Measurements from ENCODE around the gene IMPDH2.

IMPDH2 gene

GRCh38 chr3:49005998-49006397 lies 23.2 kb downstream of the IMPDH2 start:
- DNase-seq (ENCODE audit: low read depth) = no peak

- no peak for DNase-seq (ENCODE audit: low read depth)
These were observed 23.9 kb downstream of the IMPDH2 start for GRCh38 chr3:49005303-49005680.

GRCh38 chr3:49004352-49005302 lies 24.6 kb downstream of the IMPDH2 start:
- no peak for DNase-seq (ENCODE audit: low read depth)

- no peak for DNase-seq (ENCODE audit: low read depth)
These were observed 28.0 kb downstream of the IMPDH2 start for GRCh38 chr3:49001155-49001554.

- no peak for DNase-seq (ENCODE audit: low read depth)
These were observed 29.9 kb downstream of the IMPDH2 start for GRCh38 chr3:48999085-48999858.

GRCh38 chr3:48997714-48998637 lies 31.2 kb downstream of the IMPDH2 start:
- DNase-seq (ENCODE audit: low read depth) = no peak

- no peak for DNase-seq (ENCODE audit: low read depth)
These were observed 32.0 kb downstream of the IMPDH2 start for GRCh38 chr3:48997102-48997635.

GRCh38 chr3:48996640-48997039 lies 32.6 kb downstream of the IMPDH2 start:
- DNase-seq (ENCODE audit: low read depth) = no peak

GRCh38 chr3:48993834-48994233 lies 35.4 kb downstream of the IMPDH2 start:
- DNase-seq (ENCODE audit: low read depth) = no peak

GRCh38 chr3:48991851-48992545 lies 37.2 kb downstream of the IMPDH2 start:
- DNase-seq (ENCODE audit: low read depth) = no peak

- DNase-seq (ENCODE audit: low read depth) = no peak
These were observed 38.3 kb downstream of the IMPDH2 start for GRCh38 chr3:48990636-48991469.

GRCh38 chr3:48989796-48990635 lies 39.2 kb downstream of the IMPDH2 start, which contains the start of gene P4HTM:
Gene P4HTM, plus strand, starts transcription at chr3:48990241. Its CDS starts 16 bp downstream, at chr3:48990257.
- peak; percentile 80 for DNase-seq (ENCODE audit: low read depth)

- DNase-seq (ENCODE audit: low read depth) = no peak
These were observed 39.9 kb downstream of the IMPDH2 start for GRCh38 chr3:48989126-48989795.

- no peak for DNase-seq (ENCODE audit: low read depth)
These were observed 43.3 kb downstream of the IMPDH2 start for GRCh38 chr3:48985831-48986376.

GRCh38 chr3:48984663-48985062 lies 44.5 kb downstream of the IMPDH2 start:
- DNase-seq (ENCODE audit: low read depth) = no peak

GRCh38 chr3:48983096-48983495 lies 46.1 kb downstream of the IMPDH2 start:
- DNase-seq (ENCODE audit: low read depth) = no peak

GRCh38 chr3:48982686-48983085 lies 46.5 kb downstream of the IMPDH2 start:
- DNase-seq (ENCODE audit: low read depth) = no peak

- DNase-seq (ENCODE audit: low read depth) = no peak
These were observed 47.2 kb downstream of the IMPDH2 start for GRCh38 chr3:48982016-48982415.

Data from stromal cell of bone marrow (primary cell).